Activated naive CD4-positive, alpha-beta T cell (primary cell): ENCODE data around the gene ZNF679.
"Not testable (repeated sequence)": the region's sequence is repeated elsewhere in the genome, so short reads cannot be mapped to it uniquely, and the experiment has no call there.

ENCODE experiments used
- DNase-seq, 4 experiments: peaks; one replicate each; lab custom pipeline; 2025; lab: John Stamatoyannopoulos, UW

The ZNF679 gene

GRCh38 chr7:64310426-64310825, 82.2 kb downstream of the ZNF679 start:
- no peak for DNase-seq

- no peak for DNase-seq
Measured at GRCh38 chr7:64312826-64313225, 84.6 kb downstream of the ZNF679 start.

- peak; percentile 61 to 76 (median 66) for DNase-seq
Measured at GRCh38 chr7:64313740-64314491, 85.6 kb downstream of the ZNF679 start, which contains the start of gene ZNF736. TSS of gene ZNF736 (plus strand) at chr7:64313961. CDS start at chr7:64314151, 190 bp downstream.

GRCh38 chr7:64314566-64314965, 86.3 kb downstream of the ZNF679 start:
- no peak for DNase-seq

- not testable (repeated sequence) for DNase-seq
Measured at GRCh38 chr7:64316031-64316742, 87.9 kb downstream of the ZNF679 start.
